Colon (tissue), 2 donors: Measurements from ENCODE around the gene ITGA11.

Experiments used
- FAIRE-seq: peaks from 2 replicates; lab custom pipeline; 2012; peaks lifted over from hg19 to GRCh38; lab: Jason Lieb, UNC
- donor health status: control.
- donor health status: control.

ITGA11 gene

DNA sequence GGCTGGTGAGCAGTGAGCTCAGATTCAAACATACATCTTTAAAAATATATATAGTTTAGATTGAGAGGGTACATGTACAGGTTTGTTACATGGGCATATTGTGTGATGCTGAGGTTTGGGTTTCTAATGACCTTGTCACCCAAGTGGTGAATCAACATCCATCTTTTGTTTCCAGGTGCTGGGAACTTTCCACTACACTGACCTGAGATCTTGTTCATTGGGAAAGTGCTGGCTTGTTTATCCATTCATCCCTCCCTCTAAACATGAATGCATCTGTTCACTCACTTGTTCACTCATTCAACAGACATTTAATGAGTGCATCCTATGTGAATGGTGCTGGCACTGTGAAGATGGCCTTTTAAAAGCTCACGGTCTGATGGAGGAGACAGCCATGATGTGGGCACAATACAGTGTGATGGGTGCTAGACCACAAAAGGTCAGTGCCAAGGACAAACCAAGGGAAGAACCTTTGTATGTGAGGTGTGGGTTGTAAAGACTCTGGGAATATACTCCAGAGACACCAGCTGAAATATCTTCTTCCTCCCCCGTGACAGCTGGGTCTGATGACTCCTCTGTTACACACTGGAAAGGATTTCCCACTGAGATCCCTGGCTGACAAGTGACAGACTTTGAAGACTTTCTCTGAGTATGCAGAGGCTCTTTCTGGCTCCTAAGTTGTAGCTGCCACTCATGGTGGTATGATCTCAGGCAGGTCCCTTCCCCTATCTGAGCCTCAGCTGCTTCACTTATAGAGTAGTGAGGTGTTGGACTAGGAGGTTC is 16.2 kb upstream of the ITGA11 start:
- FAIRE-seq, result no peak

DNA sequence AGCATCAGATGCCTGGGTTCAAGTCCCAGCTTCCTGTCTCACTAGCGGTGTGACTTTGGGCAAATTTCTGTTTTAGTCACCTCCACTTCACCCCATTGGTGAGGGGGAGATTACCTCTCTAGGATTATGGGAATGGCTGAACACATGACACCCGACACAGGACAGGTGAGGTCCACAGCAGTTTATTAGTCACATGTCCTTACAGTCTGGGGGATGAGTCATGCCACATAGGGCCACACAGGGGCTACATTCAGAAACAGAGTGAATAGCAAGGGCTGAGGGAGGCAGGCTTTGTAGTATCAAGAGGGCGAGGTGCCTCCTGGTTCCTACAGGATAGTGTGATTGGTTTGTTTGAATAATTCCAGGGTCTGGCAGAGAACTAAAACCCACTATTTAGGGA is 15.2 kb upstream of the ITGA11 start:
- FAIRE-seq, result no peak

DNA sequence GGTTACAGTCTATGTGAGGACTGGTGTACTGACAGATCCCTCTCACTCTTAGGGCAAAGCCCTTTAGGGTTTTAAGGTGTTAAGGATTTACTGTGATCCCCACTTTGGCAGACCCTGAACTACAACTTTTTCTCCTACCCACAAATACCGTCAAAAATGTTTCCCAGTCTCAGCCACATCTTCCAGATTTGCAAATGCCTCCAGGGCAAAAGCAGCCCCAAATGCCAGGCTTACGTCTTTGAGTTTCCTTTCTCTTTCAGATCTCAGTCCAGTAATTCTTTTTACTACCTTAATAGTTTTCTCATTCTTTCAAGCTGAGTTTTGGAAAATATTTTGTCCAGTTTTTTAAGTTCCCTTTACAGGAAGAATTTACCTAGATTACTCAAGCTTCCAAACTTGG is 13.4 kb upstream of the ITGA11 start:
- no peak for FAIRE-seq

DNA sequence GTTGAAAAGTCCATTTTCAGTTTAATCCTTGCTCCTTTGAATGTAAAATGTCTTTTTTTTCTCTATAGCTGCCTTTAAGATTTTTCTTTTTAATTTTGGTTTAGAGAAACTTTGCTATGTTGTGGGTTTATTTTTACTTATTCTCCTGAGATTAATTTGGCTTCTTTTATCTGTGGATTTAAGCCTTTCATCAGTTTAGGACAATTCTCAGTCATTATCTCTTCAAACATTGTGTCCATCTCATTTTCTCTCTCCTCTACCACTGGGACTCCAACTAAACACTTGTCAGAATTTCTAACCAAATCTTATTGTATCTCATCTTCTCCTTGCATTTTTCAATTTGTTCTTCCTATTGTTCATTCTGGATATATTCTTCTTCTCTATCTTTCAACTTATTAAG is 12.4 kb upstream of the ITGA11 start:
- no peak for FAIRE-seq

DNA sequence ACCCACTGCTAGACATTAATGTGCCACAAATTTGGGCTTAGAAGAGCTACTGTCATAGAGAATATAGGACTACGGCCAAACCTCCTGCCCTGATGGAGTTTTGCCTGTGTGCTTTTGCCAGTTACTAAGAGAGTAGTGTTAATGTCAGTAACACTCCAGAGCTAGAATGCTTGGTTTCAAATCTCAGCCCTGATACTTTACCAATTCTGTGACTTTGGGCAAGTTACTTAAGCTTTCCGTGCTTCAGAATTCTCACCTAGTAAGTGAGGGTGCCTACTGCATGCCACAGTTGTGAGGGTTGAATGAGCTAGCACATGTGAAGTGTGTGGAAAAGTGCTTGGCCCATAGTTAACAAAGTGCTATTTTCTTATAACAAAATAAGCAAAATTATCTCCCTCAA is 10.9 kb upstream of the ITGA11 start:
- FAIRE-seq, result no peak

DNA sequence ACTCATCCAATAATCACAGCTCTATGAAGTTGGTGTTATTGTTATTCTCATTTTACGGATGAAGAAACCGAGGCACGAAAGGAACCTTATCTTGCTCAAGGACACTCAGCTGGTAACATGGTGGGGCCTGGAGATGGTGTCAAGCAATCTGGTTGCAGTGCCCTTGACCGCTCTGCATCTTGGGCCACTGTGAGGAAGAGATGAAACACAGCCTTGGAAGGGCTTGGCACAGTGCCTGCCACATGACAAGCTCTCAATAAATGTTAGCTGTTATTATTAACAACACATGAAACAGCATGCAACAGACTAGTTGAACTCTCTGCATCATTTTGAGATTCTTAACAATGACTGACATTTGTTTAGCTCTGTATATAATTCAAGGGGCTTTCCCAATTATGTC is 10.1 kb upstream of the ITGA11 start:
- FAIRE-seq, result no peak

DNA sequence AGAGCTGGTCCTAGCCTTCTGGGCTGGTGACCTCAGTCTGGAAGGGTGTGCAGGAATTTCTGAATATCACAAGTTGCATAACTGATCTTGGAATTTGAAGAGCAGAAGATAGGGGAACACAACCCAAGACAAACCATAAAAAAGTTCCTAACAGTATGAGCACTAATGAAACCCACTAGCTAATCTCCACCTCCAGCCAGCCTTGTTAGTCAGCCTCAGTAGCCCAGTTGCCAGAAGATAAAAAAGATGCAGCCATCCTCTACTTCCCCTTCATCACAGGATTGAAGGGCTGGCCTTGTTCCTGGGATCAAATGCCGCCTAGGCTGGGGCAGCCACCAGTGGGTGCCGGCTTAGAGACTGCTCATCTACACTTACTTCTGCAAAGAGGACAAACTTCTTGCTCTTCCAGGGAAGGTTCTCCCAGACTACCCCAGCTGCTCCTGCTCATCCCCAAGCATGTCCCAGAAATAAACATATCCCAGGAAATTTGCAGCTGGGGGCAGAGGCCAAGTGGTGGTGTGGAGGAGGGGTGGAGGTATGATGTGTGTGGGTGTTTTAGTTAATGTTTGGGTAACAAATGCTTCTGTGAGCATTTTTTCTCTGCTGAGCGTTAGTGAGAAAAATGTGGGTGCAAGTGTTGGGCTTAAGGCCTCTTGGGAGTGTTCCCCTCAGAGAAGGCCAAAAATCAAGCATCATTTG is 9.2 kb upstream of the ITGA11 start:
- no peak for FAIRE-seq

DNA sequence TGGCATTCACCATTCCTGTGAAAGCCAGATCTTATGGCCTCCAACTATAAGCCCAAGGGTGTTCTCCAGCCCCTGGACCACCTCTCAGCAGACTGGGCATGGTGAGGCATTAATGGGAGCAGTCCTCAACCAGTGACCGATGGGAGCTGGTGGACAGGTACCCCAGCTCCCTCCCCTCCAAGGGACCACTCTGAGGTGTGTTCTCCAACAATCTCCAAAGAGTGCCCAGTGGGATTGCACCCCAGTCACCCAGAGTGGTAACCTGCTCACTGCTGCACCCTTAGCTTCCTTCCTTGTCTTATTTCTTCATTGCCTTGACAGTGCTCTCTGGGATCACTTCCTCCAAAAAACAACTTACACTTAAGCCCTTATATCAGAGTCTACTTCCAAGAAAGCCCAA is 8.2 kb upstream of the ITGA11 start:
- no peak for FAIRE-seq

DNA sequence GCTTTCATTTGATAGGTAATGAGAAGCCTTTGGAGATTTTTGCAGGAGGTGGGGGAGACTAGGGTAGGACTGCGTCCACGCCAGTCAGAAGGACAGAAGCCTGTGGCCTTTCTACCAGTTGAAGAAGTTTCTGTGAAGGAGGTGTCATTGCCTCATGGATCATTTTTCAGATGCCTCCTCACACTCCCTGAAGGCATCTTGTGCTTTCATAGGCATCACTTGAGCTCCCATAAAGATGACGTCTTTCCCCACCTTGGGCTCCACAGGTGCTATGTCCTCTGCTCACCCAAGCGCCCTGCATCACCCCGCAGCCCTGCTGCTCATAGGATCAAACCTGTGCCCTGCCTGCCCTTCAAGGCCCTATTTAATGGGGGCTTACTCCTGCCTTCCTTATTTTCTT is 7.5 kb upstream of the ITGA11 start:
- no peak for FAIRE-seq

DNA sequence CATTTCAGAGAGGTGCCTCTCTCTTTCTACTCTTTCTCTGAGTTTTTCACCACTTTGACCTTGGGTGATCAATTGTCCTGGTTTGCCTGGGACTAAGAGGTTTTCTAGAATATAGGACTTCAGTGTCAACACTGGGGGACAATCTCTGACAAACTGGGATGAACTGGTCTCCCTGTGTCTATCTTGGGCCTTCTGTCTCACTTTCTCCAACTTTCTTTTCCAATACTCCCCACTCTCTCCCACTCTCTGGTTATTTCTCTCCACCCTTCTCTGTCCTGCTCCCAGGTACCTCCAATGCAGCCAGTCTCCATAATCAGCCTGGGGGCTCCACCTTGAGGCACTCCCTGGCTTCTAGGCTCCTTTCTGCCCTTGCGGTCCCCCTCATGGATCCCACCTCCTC is 4.7 kb upstream of the ITGA11 start:
- FAIRE-seq, result no peak

DNA sequence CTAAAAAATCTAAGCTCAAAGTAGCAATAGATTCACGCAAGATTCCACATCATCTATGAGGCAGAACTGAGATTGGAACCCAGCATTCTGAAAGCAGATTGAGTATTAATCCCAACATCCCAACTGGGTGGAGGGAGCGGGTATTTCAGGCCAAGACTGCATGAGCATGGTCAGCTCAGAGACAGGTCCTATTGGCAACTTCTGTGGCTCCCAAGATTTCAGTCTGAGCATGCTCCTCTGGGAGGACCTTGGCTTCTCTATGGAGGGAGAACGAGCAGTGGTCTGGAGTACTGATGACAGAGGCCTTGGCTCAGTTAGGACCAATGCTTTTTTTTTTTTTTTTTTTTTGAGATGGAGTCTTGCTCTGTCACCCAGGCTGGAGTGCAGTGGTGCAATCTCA is 4.0 kb upstream of the ITGA11 start:
- no peak for FAIRE-seq

DNA sequence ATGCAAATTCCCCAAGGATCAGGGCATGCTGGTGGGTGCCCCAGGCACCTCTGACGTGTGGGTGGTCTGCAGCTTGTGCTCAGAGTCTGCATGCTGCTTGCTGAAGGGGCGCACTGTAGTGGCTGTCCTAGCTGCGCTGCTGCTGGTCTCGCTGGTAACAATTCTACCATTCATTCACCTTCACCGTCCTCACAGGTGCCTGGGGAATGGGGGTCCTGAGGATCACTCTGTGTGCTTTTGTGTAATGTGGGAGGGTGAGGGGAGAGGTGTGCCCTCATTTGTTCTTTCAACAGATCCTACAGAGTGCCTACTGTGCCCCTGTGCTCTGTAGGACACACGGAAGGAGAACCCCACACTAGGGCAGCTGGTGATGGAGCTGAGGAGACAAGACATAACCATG is 2.1 kb upstream of the ITGA11 start:
- no peak for FAIRE-seq

DNA sequence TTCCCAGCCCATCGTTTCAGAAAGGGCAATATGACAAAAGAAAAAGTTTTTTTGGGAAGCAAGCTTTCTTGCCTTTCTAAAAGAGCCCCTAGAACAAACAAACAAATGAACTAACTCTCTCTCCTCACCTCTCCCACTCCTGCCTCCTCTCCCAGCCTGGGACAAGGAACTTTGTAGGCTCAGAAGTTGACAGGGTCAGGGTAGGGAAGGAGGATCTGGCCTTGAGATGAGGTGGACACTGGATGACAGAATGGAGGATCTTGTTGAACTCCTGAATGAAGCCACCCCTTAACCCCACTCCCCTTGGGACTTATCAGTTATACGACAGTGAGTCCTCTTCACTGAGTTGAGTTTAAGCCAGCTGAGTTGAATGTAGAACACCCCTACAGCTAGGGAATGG is 1.6 kb upstream of the ITGA11 start:
- no peak for FAIRE-seq

DNA sequence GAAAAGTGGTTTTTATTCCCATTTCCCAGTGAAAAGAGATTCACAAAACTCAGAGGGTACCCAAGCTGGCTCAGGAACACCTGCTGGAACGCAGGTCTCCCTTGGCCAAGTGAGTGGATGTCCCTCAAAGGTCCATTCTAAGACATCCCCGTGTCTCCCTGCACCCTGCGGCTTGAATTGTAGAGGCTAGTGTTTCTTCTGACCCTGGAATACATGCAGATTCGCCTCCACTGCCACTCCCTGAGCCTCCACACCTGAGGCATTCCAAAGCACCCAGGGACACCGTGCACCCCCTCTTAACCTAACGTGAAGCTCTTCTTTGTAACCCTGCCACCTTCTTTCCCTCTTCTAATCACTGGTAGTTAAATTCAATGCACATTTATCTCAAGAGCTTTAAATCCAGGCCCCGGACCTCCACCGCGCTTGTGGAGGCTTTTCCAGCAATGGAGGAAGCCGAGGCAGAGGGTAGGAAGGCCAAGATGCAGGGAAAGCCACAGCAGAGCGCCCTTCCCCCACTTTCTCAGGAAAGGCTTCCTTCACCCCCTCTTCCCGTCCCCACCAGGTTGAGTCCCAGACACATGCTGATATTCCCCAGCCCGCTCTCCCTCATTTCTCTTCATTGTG is 590 bp upstream of the ITGA11 start:
- no peak for FAIRE-seq

DNA sequence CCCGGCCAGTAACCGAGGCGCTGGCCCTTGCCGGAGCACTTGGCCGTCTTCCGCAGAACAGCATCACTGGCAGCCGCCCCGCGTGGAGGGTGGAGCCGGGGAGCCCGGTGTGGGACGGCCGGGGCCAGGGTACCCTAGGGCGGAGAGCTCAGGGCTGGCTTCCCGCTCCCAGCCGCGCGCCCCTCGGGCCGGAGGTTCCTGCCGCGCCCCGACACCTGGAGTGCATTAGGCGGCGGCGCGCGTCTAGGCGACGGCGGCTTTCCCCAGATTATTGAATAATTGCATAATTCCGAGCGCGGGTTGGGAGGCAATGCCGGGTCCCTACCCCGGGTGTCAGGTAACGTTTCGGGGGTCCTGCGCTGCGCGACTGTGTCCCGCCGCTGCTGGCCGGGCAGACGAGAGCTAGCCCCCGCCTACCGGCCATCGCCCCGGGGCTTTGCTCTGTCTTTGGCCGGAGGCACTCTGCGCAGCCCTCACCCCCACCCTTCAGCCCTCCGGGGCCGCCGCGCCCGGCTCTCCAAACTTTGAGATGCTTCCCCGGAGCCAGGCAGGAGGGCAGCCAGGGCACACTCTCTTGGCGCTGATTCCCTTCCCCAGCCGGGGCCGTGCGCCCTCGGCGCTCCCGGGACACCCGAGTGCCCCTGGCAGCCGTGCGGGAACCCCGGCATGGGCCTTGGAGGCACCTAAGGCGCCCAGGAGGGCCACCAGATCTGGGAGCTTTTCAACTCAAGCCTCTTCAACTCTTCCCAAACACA is 749 bp downstream of the ITGA11 start:
- FAIRE-seq, result no peak

DNA sequence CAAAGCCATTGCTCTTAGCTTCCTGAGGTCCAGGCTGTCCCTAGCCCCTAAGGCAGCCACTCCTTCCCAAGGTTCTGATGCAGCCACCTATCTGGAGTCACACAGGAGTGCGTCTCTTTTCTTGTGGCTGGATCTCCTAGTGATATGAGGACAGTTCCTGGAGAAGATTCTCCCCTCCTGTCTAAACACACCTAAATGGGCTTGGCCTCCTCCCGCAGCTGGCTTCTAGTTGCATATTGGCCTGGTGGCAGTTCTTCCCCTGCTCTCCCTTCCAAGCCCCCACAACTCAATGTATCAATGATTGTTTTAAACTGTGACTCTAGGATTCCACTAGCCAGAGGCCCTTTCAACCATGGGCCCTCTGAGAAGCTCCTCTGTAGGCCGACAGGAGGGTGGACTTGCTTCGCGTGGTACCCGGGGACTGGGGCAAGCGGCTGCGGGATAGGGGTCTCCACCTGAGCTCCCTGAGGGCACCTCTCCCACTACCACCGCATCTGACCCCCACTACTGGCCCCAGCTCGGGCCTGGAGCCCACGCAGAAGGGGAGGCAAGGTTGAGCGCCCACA is 1.4 kb downstream of the ITGA11 start:
- no peak for FAIRE-seq

DNA sequence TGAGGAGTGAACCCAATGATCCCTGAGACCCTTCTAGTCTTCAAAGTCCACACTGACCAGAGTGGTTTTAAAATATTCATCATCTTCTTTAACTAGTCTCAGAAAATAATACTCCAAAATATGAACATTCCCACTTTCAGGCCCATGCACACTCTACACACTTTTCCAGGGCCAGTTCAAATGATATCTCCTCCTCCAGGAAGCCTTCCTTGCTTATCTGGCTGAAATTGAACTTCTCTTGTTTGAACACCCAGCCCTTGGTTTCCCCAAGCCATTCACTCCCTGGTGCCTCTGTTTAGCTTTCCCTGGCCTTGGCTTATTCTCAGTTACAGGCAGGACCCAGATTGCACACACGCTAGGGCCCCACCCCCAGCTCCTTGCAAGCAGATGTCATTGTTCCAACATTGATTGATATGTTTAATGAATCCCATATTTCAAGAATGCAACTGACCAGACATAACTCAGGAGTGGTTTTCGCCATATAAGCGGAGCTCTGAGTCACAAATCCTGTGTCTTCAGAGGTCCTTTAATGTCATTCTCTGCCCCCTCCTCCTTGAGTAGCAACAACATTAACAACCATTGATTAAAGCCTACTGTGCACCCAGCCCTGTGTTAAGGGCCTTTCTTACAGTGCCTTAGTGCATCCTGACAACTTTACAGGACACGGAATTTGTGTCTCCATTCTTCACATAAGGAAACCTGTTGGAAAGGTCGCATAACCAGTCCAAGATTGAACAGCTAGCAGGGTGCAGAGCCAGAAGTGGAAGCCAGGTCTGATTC is 2.1 kb downstream of the ITGA11 start:
- FAIRE-seq, result no peak

DNA sequence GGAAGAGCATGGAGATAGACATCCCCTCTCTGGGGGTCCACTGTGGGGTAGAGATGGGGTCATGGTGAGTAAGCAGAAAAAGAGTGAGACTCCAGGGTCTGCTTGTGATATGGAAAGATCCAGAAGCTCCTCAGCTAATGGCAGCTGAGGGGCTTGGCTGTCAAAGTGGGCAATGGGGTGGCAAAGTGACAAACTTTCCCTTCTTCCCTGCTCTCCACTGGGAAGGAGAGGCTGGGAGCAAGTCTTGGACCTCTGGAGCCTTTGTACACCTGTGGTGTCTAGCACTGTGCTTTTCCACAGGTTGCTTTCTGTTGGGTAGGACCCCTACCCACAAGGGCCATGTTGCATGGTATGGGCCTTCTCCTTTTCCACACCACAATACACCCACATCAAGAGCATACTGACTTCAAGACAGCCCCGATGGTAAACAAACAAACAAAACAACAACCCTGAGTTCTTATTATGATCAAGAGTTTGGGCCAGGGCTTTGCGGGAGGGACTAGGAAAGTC is 3.5 kb downstream of the ITGA11 start:
- no peak for FAIRE-seq

DNA sequence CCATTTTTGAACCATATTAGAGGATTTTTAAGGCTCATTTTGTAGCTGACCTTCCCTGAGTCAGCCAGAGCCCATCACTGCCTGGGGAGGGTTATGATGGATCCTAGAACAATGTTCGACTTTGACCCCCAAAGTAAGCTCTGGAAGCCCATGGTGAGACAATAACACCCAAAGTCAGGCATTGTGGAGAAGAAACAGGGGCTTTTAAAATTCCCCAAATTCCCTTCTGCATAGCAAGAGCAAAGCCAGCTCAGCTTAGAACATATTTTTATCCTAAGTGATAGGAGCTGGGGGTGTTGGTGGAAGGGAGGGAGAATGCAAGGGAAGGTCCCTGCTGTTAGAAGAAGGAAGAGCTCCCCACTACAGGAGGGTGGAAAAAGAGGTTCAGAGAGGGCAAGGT is 4.0 kb downstream of the ITGA11 start:
- FAIRE-seq, result no peak

DNA sequence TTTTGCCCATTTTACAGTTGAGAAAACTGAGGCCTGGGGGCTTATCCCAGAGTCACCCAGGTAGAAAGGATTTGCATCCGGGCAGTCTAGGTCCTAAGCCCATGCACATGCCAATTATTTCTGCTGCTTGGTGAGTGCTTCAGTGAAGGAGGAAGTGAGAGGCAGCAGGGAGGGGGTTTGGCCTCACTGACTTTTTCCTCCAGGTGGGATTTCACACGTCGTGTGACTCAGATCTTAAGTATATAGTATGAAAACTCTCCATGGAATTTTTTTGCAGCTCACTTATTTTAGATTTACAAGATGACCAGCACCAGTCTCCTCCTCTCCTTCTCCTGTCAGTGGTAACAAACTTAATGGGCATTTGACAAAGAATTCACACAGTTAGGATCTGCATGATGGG is 4.6 kb downstream of the ITGA11 start:
- FAIRE-seq, result no peak

DNA sequence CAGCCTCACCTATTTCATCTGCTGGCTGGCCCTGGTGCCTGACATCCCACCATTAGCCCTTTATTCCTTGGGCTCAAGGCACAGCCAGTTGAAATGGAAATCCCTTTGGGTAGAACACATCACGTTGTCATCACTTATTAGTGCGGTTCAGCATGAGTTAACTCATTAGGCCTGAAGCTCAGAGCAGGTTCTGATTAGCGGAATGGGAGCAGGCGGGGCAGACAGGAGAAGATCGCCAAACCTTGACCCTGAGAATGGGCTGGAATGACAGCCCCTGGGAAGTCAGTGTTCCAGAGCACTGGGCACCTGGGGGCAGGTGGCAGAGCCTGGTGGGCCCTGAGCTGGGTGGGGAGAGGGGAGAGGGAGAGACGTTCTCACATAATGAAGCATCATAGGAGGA is 5.8 kb downstream of the ITGA11 start:
- no peak for FAIRE-seq
